NCI-H1092 (cell line): ENCODE data around the gene ALS2CL.

Experiments
- DNase-seq: peaks from one replicate; lab custom pipeline; 2025; lab: John Stamatoyannopoulos, UW

Gene ALS2CL

GRCh38 chr3:46716461-46717441, 23.3 kb upstream of the ALS2CL start:
- no peak for DNase-seq

- no peak for DNase-seq
Observed at GRCh38 chr3:46715507-46716175, 22.2 kb upstream of the ALS2CL start.

- no peak for DNase-seq
Observed at GRCh38 chr3:46714728-46715506, 21.4 kb upstream of the ALS2CL start.

DNA sequence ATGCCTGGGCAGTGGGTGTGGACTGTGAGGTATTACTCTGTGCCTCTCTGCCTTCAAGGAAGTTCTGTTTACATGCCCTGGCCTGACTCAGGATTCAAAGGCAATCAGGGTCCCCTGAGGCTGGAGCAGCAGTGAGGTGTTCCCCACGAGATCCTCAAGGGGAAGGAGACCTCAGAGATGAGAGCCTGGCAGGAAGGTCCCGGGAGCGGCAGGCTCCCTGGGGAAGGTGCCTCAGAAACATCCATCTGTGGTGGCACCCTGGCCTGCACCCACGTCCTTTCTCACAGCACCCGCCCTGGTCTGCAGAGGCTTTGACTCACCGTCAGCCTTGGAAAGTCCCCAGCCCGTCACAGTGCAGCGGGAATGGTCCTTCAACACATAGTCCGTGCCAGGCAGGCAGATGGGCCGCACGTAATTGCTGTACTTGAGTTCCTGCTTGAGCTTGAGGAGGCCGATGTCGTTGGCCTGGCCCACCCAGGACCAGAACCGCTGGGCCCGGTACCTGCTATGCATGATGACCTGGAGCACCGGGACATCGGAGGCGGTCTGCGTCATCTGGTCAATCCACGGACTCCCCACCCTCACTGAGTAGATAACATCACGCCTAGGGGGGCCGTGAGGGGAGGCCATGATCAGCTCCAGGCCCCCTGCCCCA, 20.5 kb upstream of the ALS2CL start:
- DNase-seq: peak; percentile 15

- DNase-seq: no peak
Observed at GRCh38 chr3:46713050-46713897, 19.8 kb upstream of the ALS2CL start.

- DNase-seq: no peak
Observed at GRCh38 chr3:46712191-46713049, 18.9 kb upstream of the ALS2CL start.

DNA sequence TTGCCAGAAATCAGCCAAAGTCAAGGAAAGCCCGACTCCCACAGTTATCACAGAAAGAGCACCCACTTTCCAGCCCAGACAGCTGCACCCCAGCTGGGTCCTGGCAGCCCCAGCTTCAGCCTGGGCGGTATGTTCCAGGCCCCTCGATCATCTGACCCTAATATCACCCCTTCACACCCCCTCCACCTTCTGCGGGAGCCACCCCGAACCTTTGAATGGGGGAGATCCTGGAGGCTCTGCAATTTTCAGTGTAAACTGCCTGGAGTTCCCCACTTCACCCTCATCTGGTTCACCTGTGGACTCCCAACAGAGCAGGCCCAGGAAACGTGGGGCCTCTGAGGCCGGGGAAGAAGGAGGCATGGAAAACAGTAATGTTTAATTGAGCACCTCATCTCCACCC, 18.3 kb upstream of the ALS2CL start:
- no peak for DNase-seq

GRCh38 chr3:46711305-46711704, 17.8 kb upstream of the ALS2CL start:
- no peak for DNase-seq

GRCh38 chr3:46710671-46711295, 17.3 kb upstream of the ALS2CL start:
- DNase-seq: no peak

GRCh38 chr3:46710229-46710628, 16.8 kb upstream of the ALS2CL start:
- DNase-seq: no peak

GRCh38 chr3:46709721-46710120, 16.2 kb upstream of the ALS2CL start:
- DNase-seq: no peak

- DNase-seq: no peak
Observed at GRCh38 chr3:46709157-46709654, 15.7 kb upstream of the ALS2CL start.

DNA sequence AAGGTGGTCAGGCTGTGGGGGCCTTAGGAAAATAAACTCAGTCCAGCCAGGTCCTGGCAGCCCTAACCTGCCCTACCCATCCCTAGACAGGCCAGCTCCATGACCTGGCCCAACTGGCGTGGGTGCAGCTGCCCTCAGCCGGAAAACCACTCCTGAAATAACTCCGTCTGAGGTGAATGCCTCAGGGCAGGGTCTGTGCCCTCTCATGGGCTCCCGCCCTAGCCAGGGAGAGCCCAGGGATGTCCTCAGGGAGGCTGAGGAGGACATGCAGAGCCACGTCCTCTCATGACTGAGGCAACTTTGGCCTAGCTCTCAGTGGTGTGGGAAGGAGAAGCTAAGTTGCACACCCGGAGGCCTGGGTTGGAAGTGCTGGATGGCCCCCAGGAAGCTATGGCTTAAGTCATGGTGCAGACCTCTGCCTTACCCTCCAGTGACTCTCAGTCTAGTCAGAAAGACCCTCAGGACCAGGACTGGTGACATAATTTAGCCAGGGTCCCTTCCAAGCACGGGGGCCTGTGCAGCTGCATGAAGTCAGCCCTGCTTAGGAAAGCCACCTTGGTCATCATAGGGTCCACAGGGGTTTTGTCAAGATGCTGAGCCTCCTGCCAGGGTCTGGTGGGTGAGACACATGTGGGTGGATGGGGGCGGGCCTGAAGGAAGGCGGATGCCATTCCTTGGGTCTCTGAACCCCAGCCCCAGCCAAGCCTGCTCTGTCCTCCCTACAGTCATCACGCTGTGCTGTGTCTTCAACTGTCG, 15.1 kb upstream of the ALS2CL start:
- no peak for DNase-seq

DNA sequence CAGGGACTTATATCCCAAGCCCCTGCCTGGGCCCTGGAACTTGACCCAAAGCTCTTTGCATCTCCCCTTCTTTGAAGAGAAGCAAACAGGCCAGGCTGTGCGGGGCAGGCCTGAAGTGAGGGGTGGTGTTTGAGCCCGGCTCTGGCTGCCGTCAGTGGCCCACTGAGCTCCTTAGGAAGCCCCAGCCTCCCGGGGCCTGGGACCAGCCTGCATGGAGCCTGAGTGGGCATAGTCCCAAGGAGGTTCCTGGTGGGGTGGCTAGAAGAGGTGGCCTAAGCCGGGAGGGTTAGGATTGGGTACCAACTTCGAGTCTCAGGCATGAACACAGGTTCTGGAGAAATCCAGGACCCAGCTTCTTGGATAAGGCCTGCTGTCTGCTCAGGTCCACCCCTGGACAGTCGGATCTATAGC, 14.1 kb upstream of the ALS2CL start:
- no peak for DNase-seq

DNA sequence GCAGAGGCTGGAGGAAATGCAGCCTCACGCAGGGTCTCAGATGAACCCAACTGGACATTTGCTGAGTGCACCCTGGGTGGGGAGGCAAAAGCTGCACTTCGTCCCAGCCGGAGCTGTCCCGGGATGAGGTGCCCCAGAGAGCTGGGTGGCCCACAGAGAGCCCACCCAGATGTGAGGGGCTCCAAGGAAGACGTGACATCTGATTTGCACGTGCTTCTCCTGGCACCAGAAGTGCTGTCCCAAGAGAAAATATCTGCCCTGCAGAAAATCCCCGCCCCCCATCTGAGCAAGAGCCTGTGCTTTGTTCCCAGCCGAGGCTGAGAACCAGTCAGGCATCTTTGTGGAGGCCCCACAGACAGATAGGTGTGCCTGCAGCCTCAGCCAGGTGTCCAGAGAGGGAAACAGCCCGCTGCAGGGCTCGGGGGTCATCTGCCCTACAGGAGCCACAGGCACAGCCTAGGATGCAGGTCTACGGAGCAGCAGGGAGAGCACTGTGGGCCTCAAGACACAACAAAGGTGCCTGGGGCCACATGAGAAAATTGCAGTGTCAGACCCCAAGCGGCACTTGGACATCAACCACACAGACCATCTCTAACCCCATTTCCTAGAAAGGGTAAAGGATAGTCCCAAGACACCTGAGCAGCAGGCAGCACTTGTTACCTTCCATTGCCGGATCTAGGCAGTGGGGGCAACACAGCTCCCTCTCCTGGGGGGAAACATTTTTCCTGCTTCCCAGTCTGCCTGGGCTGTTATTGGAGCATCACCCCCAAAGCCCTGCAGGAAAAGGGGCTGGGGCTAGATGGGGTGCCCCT, 13.5 kb upstream of the ALS2CL start:
- no peak for DNase-seq

DNA sequence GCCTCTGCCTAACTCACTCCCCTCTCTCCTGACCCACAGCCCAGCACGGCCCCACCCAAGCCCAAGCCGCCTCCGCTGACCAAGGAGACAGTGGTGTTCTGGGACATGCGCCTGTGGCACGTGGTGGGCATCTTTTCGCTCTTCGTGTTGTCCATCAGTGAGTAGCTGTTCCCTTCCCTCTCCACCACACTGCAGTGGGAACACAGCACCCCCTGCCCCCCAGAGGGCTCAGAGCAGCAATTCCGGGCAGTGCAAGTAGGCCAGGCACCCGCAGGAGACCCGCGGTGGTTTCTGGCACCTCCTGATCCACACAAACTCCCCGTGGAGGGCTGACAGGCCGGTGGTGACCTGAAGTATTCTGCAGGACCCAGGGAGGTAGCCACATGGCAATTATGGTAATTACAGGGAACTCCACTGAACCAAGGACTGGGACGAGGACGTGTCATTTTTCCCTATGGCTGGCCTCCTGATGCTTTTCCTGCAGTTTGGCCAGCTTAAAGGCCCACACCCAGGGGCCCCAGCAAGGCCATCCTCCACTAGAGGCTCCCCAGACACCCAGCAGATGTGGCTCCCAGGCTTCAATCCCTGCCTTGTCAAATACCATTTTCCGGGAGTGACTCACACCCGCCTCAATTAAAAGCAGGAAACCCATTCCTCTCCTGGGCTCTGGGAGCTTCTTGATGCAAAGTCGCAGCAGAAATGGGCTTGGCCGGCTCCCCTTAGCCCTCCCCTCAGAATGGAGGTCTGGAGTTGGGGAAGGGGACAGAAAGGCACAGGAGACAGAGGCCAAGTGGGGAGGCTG, 12.5 kb upstream of the ALS2CL start:
- no peak for DNase-seq

DNA sequence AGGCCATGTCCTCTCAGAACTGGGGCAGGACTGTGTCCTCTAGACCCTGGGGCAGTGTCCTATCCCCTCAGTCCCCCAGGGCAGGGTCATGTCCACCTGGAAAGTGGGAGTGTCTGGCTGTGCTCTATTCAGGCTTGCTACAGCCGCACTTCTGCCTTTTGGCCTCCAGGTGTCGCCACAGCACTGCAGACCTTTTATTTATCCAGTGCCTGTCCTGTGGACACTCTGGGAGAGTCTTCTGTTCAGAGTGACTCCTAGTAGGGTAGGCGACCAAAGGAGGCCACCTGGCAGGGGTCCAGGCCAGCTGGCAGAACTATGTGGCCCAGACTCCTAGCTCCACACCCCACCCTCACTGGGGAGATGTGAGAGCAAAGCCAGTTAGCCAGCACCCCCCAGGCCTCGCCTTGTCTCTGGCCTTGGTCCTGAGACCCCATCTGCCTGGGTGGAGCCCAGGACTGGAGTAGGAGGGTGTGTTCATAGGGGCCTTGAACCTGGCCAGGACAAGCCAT, 11.6 kb upstream of the ALS2CL start:
- DNase-seq: peak; percentile 23
